CD14-positive monocyte (primary cell): ENCODE data around the gene EFHC1. TPM values are rescaled to one million over a fixed set of nuclear protein-coding genes. Genes with fewer than 3 reads are reported as not detected.

Source experiments
- DNase-seq, 3 donors: peaks; one replicate each; pipeline ENCODE4 v3.0.0-alpha.2; 2011 to 2022
- H2AFZ ChIP-seq: 2 replicates; pipeline ENCODE4 v1.6.0; 2012; ENCODE audit warnings: mild to moderate bottlenecking, low read depth, low read length, inconsistent platforms; ENCODE audit not compliant: insufficient read depth, poor library complexity, severe bottlenecking
- H3K27ac ChIP-seq, 2 donors: 1 replicate in 1 of 2; 2 replicates in 1 of 2; pipeline ENCODE4 v1.5.1; 2012 to 2013; ENCODE audit warnings: low read length in 2 of 2, control low read depth in 1 of 2, inconsistent platforms in 1 of 2, low read depth in 1 of 2, mild to moderate bottlenecking in 1 of 2
- H3K27me3 ChIP-seq, 2 donors: one replicate each; pipeline versions ENCODE4 v1.6.0 to v1.6.1; 2011 to 2013; ENCODE audit warnings: low read length in 2 of 2; ENCODE audit not compliant: control insufficient read depth in 2 of 2, insufficient read depth in 2 of 2
- H3K36me3 ChIP-seq, 2 donors: replicated peaks in 1 of 2; 1 replicate in 1 of 2; 2 replicates in 1 of 2; pipeline versions ENCODE4 v1.5.1 to v1.6.1; 2012 to 2013; ENCODE audit warnings: low read length in 2 of 2, control low read depth in 1 of 2, inconsistent platforms in 1 of 2, mild to moderate bottlenecking in 1 of 2; ENCODE audit not compliant: insufficient read depth in 2 of 2, control insufficient read depth in 1 of 2
- H3K4me1 ChIP-seq, 2 donors: 1 replicate in 1 of 2; 2 replicates in 1 of 2; pipeline versions ENCODE4 v1.5.1 to v1.6.1; 2012 to 2013; ENCODE audit warnings: low read length in 2 of 2, control low read depth in 1 of 2, inconsistent platforms in 1 of 2, mild to moderate bottlenecking in 1 of 2, moderate library complexity in 1 of 2; ENCODE audit not compliant: insufficient read depth in 2 of 2, control insufficient read depth in 1 of 2
- H3K4me2 ChIP-seq: replicated peaks from 2 replicates; pipeline ENCODE3; 2012; ENCODE audit warnings: low read length, moderate library complexity, mild to moderate bottlenecking; ENCODE audit not compliant: poor library complexity, severe bottlenecking; ENCODE audit errors: extremely low read depth
- H3K4me3 ChIP-seq, 3 experiments: fragments of 200-600 bp in 1 of 3; sonication (generic) in 1 of 3; replicated peaks in 1 of 3; 1 replicate in 2 of 3; 2 replicates in 1 of 3; pipeline ENCODE4 v1.5.1; 2011 to 2013; ENCODE audit warnings: low read length in 3 of 3, mild to moderate bottlenecking in 3 of 3, control low read depth in 2 of 3, low read depth in 2 of 3, inconsistent platforms in 1 of 3, moderate library complexity in 1 of 3
- H3K79me2 ChIP-seq: 2 replicates; pipeline ENCODE4 v1.6.0; 2012; ENCODE audit warnings: mild to moderate bottlenecking, control low read depth, inconsistent platforms, low read length, moderate library complexity; ENCODE audit not compliant: insufficient read depth
- H3K9ac ChIP-seq: 2 replicates; pipeline ENCODE4 v1.6.0; 2017; ENCODE audit warnings: low read length, mild to moderate bottlenecking; ENCODE audit not compliant: insufficient read depth, poor library complexity, severe bottlenecking
- H3K9me3 ChIP-seq, 2 donors: replicated peaks in 1 of 2; 1 replicate in 1 of 2; 2 replicates in 1 of 2; pipeline versions ENCODE4 v1.5.1 to v1.6.1; 2012 to 2013; ENCODE audit warnings: low read length in 2 of 2, control low read depth in 1 of 2; ENCODE audit not compliant: control insufficient read depth in 1 of 2, insufficient read depth in 1 of 2
- H4K20me1 ChIP-seq: 2 replicates; pipeline ENCODE4 v1.6.0; 2012; ENCODE audit warnings: mild to moderate bottlenecking, low read length, control low read depth, moderate library complexity; ENCODE audit not compliant: insufficient read depth
- H3K27ac Mint-ChIP-seq, 7 donors: one replicate each; pipeline ENCODE4 v1.8.0; 2020; ENCODE audit warnings: mild to moderate bottlenecking in 7 of 7, mixed read lengths in 7 of 7, moderate library complexity in 6 of 7, inconsistent platforms in 2 of 7
- H3K27me3 Mint-ChIP-seq, 3 donors: one replicate each; pipeline ENCODE4 v1.8.0; 2021 to 2022; ENCODE audit warnings: low read depth in 3 of 3, mild to moderate bottlenecking in 3 of 3, mixed read lengths in 3 of 3, moderate library complexity in 3 of 3, inconsistent platforms in 1 of 3
- H3K36me3 Mint-ChIP-seq, 2 donors: one replicate each; pipeline ENCODE4 v1.8.0; 2020; ENCODE audit warnings: mixed read lengths in 2 of 2, inconsistent platforms in 1 of 2, mild to moderate bottlenecking in 1 of 2
- H3K4me1 Mint-ChIP-seq: one replicate; pipeline ENCODE4 v1.8.0; 2020; ENCODE audit warnings: mild to moderate bottlenecking, mixed read lengths
- H3K4me3 Mint-ChIP-seq, 2 donors: one replicate each; pipeline ENCODE4 v1.8.0; 2020; ENCODE audit warnings: mild to moderate bottlenecking in 2 of 2, mixed read lengths in 2 of 2, moderate library complexity in 1 of 2
- H3K9me3 Mint-ChIP-seq, 7 donors: one replicate each; pipeline ENCODE4 v1.8.0; 2020 to 2022; ENCODE audit warnings: mixed read lengths in 7 of 7, mild to moderate bottlenecking in 6 of 7, moderate library complexity in 6 of 7, inconsistent platforms in 2 of 7
- CTCF ChIP-seq: fragments of 200-600 bp; IDR thresholded peaks from one replicate; pipeline ENCODE4 v1.8.0; 2022; ENCODE audit warnings: antibody characterized with exemption, mild to moderate bottlenecking
- WGBS: methylation state at CpG from one replicate; pipeline ENCODE4 v1.1.5; 2013; ENCODE audit warnings: missing lambda C conversion rate; ENCODE audit not compliant: insufficient coverage; 5-methylcytosine and 5-hydroxymethylcytosine counted together
- intact Hi-C, 2 donors: fragments of 100-400 bp; cut with micrococcal nuclease; formaldehyde crosslinking; loops; one replicate each; pipeline versions ENCODE4 v1.15.0 to v1.15.1; 2023
- polyA plus RNA-seq, 3 donors: library from polyadenylated mRNA; depleted of rRNA in 1 of 3; unstranded in 2 of 3; stranded (reverse) in 1 of 3; fragments of 300-500 nt in 2 of 3; fragments of >200 nt in 1 of 3; fragmentation: Illumina TruSeq in 2 of 3; gene quantifications; 1 replicate in 2 of 3; 2 replicates in 1 of 3; pipeline ENCODE4 v1.2.3, GENCODE V29; 2012 to 2021

EFHC1 gene
- polyA plus RNA-seq, 3 donors: 0.30 to 13.5 (median 2.3) TPM

- TF ChIP-seq CTCF: peak; percentile 82
- Histone ChIP-seq H3K9ac (no peak overlapping the region), H3K27ac (no peak overlapping the region), H3K79me2 (no peaks in the 10 kb centered on the region), H4K20me1 (no peaks in the 10 kb centered on the region), H3K4me1 (peaks cover 14 to 20% of the 10 kb centered on the region in 2 donors), H3K27me3 (peaks cover 2% of the 10 kb centered on the region in 2 donors), H3K4me3 (no peak overlapping the region), H3K9me3 (no peaks in the 10 kb centered on the region), H3K4me2 (no peak overlapping the region), H2AFZ (no peak overlapping the region), H3K36me3 (no peaks in the 10 kb centered on the region)
- Mint-ChIP-seq H3K9me3 (peaks cover 0 to 2% (median 0%) of the 10 kb centered on the region in 7 donors), H3K27me3 (peaks cover 0 to 13% (median 10%) of the 10 kb centered on the region in 3 donors), H3K4me3 (no peak overlapping the region), H3K4me1 (peaks cover 16% of the 10 kb centered on the region), H3K36me3 (no peaks in the 10 kb centered on the region), H3K27ac (peak overlapping the region in 1 of 7 donors; percentile 27)
- intact Hi-C loops: loop anchor here (1.0 to 5.0 kb wide), 4 partner anchors 129 to 248 kb away; partner anchors contain the start of gene TRAM2 (in 1 of the 2)
- DNase-seq: peak; percentile 20 to 48 (median 44)
- no CpG with 5 or more reads among the region's 1 CpG for WGBS
Measured at GRCh38 chr6:52416629-52417151, 3.5 kb upstream of the EFHC1 start.

GRCh38 chr6:52417675-52418111, 2.4 kb upstream of the EFHC1 start:
- Histone ChIP-seq H3K79me2 (no peaks in the 10 kb centered on the region), H3K27me3 (peaks cover 0 to 2% of the 10 kb centered on the region in 2 donors), H3K27ac (no peak overlapping the region), H3K9ac (no peak overlapping the region), H3K4me3 (no peak overlapping the region), H4K20me1 (no peaks in the 10 kb centered on the region), H3K4me2 (no peak overlapping the region), H3K4me1 (peaks cover 14 to 20% of the 10 kb centered on the region in 2 donors), H2AFZ (no peak overlapping the region), H3K36me3 (no peaks in the 10 kb centered on the region), H3K9me3 (no peaks in the 10 kb centered on the region)
- WGBS: 100% methylated on average over 3 of the region's 5 CpGs
- Mint-ChIP-seq H3K27ac (no peak overlapping the region), H3K27me3 (peaks cover 0 to 8% (median 5%) of the 10 kb centered on the region in 3 donors), H3K9me3 (peaks cover 0 to 2% (median 0%) of the 10 kb centered on the region in 7 donors), H3K36me3 (no peaks in the 10 kb centered on the region), H3K4me3 (no peak overlapping the region), H3K4me1 (peaks cover 16% of the 10 kb centered on the region)
- DNase-seq: no peak
- intact Hi-C loops: loop anchor here in 1 of 2 donors (2.0 to 5.0 kb wide), 3 partner anchors 130 to 247 kb away; partner anchors contain the start of gene TRAM2
- TF ChIP-seq CTCF: no peak
